ENCODE results near the gene LRP10. TPM values are rescaled to one million over a fixed set of nuclear protein-coding genes. Genes with fewer than 3 reads are reported as not detected.

The LRP10 gene
- total RNA-seq, 1 experiment from 2014 or later: 7.8 TPM

- H3K27me3 ChIP-seq (replicated peaks; ENCODE audit: insufficient read depth, low read depth, low read length, poor library complexity): no peaks in the 10 kb centered on the region
- POLR2A ChIA-PET (ENCODE audit: low non-redundant PET): interaction anchor here (0.6 kb wide), 1 partner anchor 70 kb away, joined by 3 read pairs; no protein-coding TSS in a partner anchor
- TSS peak; percentile 65 for BruUV-seq (replicated peaks)
- peaks cover 24% of the 10 kb centered on the region for H3K36me3 ChIP-seq (ENCODE audit: insufficient read depth, low read length, poor library complexity, severe bottlenecking)
- H3K9me3 ChIP-seq (ENCODE audit: low read depth, low read length, poor library complexity, severe bottlenecking): no peaks in the 10 kb centered on the region
- peak; percentile 83 for DNase-seq (ENCODE audit: low spot score)
- H3K4me3 ChIP-seq (ENCODE audit: low read depth, low read length, poor library complexity, severe bottlenecking): peak within 1 kb of the TSS; percentile 79
- intact Hi-C loops (cut with micrococcal nuclease; ENCODE audit: unreplicated experiment): no loop called here
- peak within 1 kb of the TSS; percentile 89 for H3K27ac ChIP-seq (ENCODE audit: low read depth, low read length, poor library complexity, severe bottlenecking)
- H3K4me1 ChIP-seq (ENCODE audit: insufficient read depth, low read length, poor library complexity, severe bottlenecking): peaks cover 20% of the 10 kb centered on the region
- no peak for TF ChIP-seq EZH2 (IDR thresholded peaks at IDR 0.05; ENCODE audit: borderline replicate concordance, low read depth, low read length, poor library complexity, severe bottlenecking)
- TF ChIP-seq CTCF (conservative IDR thresholded peaks at IDR 0.05; ENCODE audit: low read depth, low read length): peak; percentile 38
- CTCF ChIA-PET: interaction anchor here (0.6 to 1.9 kb wide), 3 partner anchors 14 to 53 kb away, joined by 3 to 8 read pairs (median 5); no protein-coding TSS in a partner anchor
These were observed 35.0 kb upstream of the LRP10 start, which contains the start of gene MMP14 for GRCh38 chr14:22836301-22837113. MMP14 (plus strand) TSS chr14:22836585; CDS start chr14:22836818, 233 bp downstream.

- DNase-seq (ENCODE audit: low spot score): peak; percentile 74
- Histone ChIP-seq H3K36me3 (ENCODE audit: insufficient read depth, low read length, poor library complexity, severe bottlenecking) (peaks cover 28% of the 10 kb centered on the region), H3K4me1 (ENCODE audit: insufficient read depth, low read length, poor library complexity, severe bottlenecking) (peaks cover 20% of the 10 kb centered on the region), H3K9me3 (ENCODE audit: low read depth, low read length, poor library complexity, severe bottlenecking) (no peaks in the 10 kb centered on the region), H3K4me3 (ENCODE audit: low read depth, low read length, poor library complexity, severe bottlenecking) (peak overlapping the region; percentile 79), H3K27ac (ENCODE audit: low read depth, low read length, poor library complexity, severe bottlenecking) (peak overlapping the region; percentile 89), H3K27me3 (replicated peaks; ENCODE audit: insufficient read depth, low read depth, low read length, poor library complexity) (no peaks in the 10 kb centered on the region)
- POLR2A ChIA-PET (ENCODE audit: low non-redundant PET): interaction anchor here (0.6 kb wide), 1 partner anchor 71 kb away, joined by 3 read pairs; no protein-coding TSS in a partner anchor
- TF ChIP-seq EZH2 (IDR thresholded peaks at IDR 0.05; ENCODE audit: borderline replicate concordance, low read depth, low read length, poor library complexity, severe bottlenecking): no peak
- 0 out of 2 replicates have a peak, but pooled peaks have one; percentile 19 for TF ChIP-seq CTCF (conservative IDR thresholded peaks at IDR 0.05; ENCODE audit: low read depth, low read length)
- intact Hi-C loops (cut with micrococcal nuclease; ENCODE audit: unreplicated experiment): no loop called here
- CTCF ChIA-PET: interaction anchor here (0.6 to 1.9 kb wide), 7 partner anchors 13 to 276 kb away, joined by 3 to 8 read pairs (median 3); no protein-coding TSS in a partner anchor
- BruUV-seq (replicated peaks): no TSS peak
These were observed 34.3 kb upstream of the LRP10 start for GRCh38 chr14:22837114-22837749.

GRCh38 chr14:22837750-22838538 is 33.6 kb upstream of the LRP10 start:
- ChIA-PET CTCF (interaction anchor here (0.5 to 1.9 kb wide), 7 partner anchors 15 to 276 kb away, joined by 3 to 11 read pairs (median 3); no protein-coding TSS in a partner anchor), POLR2A (ENCODE audit: low non-redundant PET) (no interaction called here)
- no peaks in the 10 kb centered on the region for H3K27me3 ChIP-seq (replicated peaks; ENCODE audit: insufficient read depth, low read depth, low read length, poor library complexity)
- DNase-seq (ENCODE audit: low spot score): peak; percentile 55
- peak overlapping the region; percentile 89 for H3K27ac ChIP-seq (ENCODE audit: low read depth, low read length, poor library complexity, severe bottlenecking)
- no TSS peak for BruUV-seq (replicated peaks)
- intact Hi-C loops (cut with micrococcal nuclease; ENCODE audit: unreplicated experiment): no loop called here
- H3K4me1 ChIP-seq (ENCODE audit: insufficient read depth, low read length, poor library complexity, severe bottlenecking): peaks cover 20% of the 10 kb centered on the region
- no peaks in the 10 kb centered on the region for H3K9me3 ChIP-seq (ENCODE audit: low read depth, low read length, poor library complexity, severe bottlenecking)
- TF ChIP-seq EZH2 (IDR thresholded peaks at IDR 0.05; ENCODE audit: borderline replicate concordance, low read depth, low read length, poor library complexity, severe bottlenecking) (no peak), CTCF (conservative IDR thresholded peaks at IDR 0.05; ENCODE audit: low read depth, low read length) (no peak)
- peaks cover 35% of the 10 kb centered on the region for H3K36me3 ChIP-seq (ENCODE audit: insufficient read depth, low read length, poor library complexity, severe bottlenecking)
- peak overlapping the region; percentile 79 for H3K4me3 ChIP-seq (ENCODE audit: low read depth, low read length, poor library complexity, severe bottlenecking)
